Umbilical cord (tissue), 2 donors: ENCODE results near the gene TBL1XR1. TPM values are rescaled to one million over a fixed set of nuclear protein-coding genes. Genes with fewer than 3 reads are reported as not detected.
A peak's percentile ranks its signal among the peaks of the same experiment; 100 is the strongest.

Experiments
- DNase-seq: peaks from one replicate; pipeline ENCODE4 v3.0.0-alpha.2; 2015; ENCODE audit warnings: low spot score
- total RNA-seq: library from RNA; depleted of rRNA; stranded (reverse); fragments of >200 nt; gene quantifications from one replicate; pipeline ENCODE4 v1.2.3, GENCODE V29; 2014; ENCODE audit warnings: low replicate concordance; ENCODE audit not compliant: insufficient read depth

The TBL1XR1 gene
- 134 TPM for total RNA-seq

- DNase-seq: peak; percentile 95
Measured at GRCh38 chr3:177197041-177197726, at the start of gene TBL1XR1. TSS of gene TBL1XR1 (minus strand) at chr3:177197482. CDS start at chr3:177064977, 132,505 bp downstream.

DNA sequence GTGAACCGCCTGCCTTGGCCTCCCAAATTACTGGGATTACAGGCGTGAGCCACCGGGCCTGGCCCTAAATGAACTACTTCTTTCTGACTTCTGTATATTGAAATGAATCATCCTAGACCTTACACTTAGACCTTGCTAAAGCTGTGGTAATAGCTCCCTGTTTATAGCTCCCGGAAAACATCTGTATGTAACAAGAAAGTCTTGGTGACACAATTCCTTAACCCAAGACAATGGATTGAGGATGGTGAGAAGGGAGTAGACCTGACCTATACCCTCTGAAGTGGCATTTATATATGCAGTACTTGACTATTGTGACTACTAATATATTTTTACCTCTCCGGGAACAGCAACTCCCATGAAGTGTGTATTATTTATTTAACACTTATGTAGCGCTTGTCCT, 48.0 kb upstream of the TBL1XR1 start:
- no peak for DNase-seq

DNA sequence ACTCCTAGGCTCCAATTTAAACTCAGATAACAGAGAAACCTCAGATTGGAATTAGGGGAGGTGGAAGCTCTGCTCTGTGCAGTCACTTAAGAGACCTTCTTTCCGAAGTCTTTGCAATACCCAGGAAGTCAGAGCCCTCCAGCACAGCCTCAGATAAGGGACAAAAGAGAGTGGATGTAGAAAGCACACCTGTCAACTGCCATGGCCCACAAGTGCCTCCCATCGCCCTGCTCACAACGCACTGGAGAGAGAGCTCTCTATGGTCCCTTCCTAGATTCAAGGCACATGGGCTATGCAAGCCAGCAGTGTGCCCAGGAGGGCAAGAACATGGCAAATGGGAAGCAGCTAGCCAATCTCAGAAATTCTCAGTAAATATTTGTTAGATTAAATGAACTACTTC, 47.3 kb upstream of the TBL1XR1 start:
- DNase-seq: no peak

- DNase-seq: no peak
Measured at GRCh38 chr3:177238686-177239216, 41.5 kb upstream of the TBL1XR1 start.

GRCh38 chr3:177237206-177237605, 39.9 kb upstream of the TBL1XR1 start:
- no peak for DNase-seq

- no peak for DNase-seq
Measured at GRCh38 chr3:177236704-177237103, 39.4 kb upstream of the TBL1XR1 start.

DNA sequence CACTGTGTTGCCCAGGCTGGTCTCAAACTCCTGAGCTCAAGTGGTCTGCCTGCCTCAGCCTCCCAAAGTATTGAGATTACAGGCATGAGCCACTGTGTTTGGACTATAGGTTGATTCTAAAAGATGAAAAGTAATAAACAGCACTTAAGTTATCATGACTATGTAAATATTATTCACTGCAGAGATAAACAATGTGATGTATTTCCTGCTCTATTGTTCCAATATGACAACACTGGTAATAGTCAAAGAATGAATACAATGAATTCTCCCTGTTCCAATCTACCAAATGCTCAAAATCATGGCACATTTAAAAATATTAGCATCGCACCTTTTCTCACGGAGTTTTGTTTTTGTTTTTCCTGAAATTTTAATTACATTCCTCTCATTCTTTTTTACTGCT, 36.8 kb upstream of the TBL1XR1 start:
- DNase-seq: no peak

DNA sequence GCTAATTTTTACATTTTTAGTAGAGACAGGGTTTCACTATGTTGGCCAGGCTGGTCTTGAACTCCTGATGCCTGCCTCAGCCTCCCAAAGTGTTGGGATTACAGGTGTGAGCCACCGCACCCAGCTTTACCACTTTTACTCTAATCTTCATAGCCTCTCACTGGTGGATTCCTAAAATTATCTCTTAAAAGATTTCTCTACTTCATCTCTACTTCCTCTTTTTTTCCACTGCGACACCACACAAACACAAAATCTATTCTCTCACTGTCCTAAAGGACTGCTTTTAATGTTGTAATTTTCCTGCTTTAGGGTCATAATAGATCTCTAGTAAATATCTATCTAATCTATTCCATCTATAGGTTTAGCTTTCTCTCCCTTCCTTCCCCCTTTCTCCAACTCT, 34.0 kb upstream of the TBL1XR1 start:
- DNase-seq: no peak

DNA sequence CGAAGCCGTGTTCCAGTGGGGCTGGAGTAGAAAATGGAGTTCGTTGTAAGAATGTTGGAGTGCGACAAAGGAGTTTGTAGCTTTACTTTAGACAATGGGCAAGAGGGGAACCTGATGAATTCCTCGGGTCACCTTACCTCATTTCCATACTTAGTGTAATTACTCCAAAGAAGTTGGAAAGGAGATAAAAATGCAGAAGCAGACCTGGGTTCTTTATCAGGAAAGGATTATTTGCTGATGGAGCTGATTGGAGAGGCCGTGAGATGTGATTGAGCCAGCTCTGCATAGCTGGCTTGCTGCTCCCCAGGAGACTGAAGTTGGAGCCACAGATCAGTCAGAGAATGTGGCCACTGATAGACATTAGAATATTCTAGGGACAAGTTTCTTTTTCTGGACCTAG, 33.4 kb upstream of the TBL1XR1 start:
- no peak for DNase-seq

DNA sequence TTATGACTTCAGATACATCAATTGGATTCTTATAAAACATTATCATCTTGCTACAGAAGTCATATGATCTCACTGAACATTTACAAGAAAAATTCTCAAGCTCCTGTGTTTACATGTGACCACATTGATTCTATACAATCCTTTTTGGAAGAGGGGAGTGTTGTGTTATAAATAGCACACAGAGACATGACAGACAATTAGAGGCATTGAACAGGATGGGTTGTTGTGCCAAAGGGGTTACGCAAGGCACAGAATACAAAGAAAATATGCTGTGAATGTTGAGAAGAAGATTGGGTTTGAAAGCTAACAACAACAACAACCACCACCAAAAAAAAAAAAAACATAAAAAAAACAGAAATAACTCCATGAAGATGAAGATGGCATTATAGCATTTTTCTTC, 32.5 kb upstream of the TBL1XR1 start:
- DNase-seq: no peak

- no peak for DNase-seq
Measured at GRCh38 chr3:177228601-177229190, 31.4 kb upstream of the TBL1XR1 start.

GRCh38 chr3:177224414-177224813, 27.1 kb upstream of the TBL1XR1 start:
- DNase-seq: no peak

GRCh38 chr3:177221744-177222143, 24.5 kb upstream of the TBL1XR1 start:
- no peak for DNase-seq

GRCh38 chr3:177220136-177220974, 23.1 kb upstream of the TBL1XR1 start:
- no peak for DNase-seq

GRCh38 chr3:177213801-177214535, 16.7 kb upstream of the TBL1XR1 start:
- DNase-seq: no peak

DNA sequence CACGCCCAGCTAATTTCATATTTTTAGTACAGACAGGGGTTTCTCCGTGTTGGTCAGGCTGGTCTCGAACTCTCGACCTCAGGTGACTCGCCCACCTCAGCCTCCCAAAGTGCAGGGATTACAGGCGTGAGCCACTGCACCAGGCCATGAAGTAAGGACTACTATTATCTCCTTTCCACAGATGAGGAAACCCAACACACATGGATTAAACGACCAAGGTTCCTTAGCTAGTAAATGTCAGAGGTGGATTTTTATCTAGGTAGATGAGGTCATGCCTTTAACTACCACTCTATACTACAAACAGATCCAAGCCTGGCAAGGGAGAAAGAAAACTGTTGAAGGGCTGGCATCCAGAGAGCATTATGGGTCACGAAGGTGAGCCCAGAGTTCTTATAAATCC, 15.5 kb upstream of the TBL1XR1 start:
- no peak for DNase-seq

DNA sequence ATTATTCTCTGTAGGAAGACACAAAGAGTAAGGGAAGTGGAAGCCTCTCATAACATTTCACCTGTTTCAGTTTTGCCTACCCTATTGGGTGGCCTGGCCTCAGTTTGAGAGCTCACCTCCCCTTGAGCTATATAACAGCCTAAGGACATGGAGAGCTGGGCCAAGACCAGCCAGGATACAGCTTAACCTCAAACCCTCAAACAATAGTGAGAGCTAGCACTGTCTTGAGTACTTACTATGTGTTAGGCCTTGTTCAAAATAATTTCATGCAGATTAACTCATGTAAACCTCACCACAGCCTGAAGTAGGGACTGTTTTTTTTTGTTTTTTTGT, 15.0 kb upstream of the TBL1XR1 start:
- DNase-seq: no peak

GRCh38 chr3:177211503-177212277, 14.4 kb upstream of the TBL1XR1 start:
- DNase-seq: no peak

DNA sequence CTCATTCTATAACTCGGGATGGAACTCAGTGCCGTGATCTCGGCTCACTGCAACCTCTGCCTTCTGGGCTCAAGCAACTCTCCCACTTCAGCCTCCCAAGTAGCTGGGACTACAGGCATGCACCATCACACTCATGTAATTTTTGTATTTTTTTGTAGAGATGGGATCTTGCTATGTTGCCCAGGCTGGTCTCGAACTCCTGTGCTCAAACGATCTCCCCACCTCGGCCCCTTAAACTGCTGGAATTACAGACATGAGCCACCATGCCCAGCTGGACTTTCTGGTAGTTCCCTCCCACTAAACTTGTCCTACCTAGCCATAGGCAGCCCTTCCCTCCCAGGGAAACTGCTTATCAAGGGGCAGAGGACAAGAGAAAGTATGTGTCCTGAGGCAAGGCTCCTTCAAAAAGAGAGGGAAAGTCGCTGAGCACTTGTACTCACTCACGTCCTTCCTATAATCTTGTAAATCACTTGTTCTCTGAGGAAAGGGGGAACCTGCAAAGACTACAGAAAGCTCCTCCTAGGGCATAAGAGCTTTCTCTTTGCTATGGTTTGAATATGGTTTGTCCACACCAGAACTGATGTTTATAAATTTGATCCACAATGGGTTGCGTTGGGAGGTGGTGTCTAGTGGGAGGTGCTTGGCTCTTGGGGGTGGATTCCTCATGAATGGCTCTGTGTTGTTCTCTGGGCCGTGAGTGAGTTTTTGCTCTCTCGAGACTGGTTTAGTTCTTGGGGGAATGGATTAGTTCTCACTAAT, 13.6 kb upstream of the TBL1XR1 start:
- no peak for DNase-seq

DNA sequence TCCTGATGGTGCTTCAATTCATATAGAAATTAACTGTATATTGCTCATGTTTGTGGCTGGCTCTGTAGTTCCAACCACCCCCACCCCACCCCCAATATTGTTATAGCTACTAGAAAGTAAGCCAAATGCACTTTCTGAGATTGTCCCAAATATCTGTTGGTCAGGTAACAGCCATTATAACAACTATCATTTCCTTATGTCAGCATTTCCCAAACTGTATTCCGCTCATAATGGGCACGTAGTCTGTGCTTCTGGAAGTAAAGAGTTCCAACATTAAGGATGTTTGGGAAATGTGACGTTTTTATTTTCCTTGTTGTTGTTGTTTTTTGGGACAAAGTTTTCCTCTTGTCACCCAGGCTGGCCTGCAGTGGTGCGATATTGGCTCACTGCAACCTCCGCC, 12.2 kb upstream of the TBL1XR1 start:
- no peak for DNase-seq
